OCI-LY1 (cell line): Measurements from ENCODE around the gene CYYR1.

ENCODE experiments used
- EZH2 ChIP-seq: fragments of 200-600 bp; sonication (generic), shearing (Covaris generic); IDR thresholded peaks from 2 replicates; pipeline ENCODE4 v1.8.0; 2017; ENCODE audit warnings: borderline replicate concordance, mixed run types, mild to moderate bottlenecking, antibody characterized with exemption, low read length, moderate library complexity, mixed read lengths
- TF ChIP-seq, protein P1 (sequence below): fragments of 200-600 bp; sonication (generic), shearing (Covaris generic); IDR thresholded peaks from 2 replicates; pipeline ENCODE4 v1.5.1; 2017; ENCODE audit warnings: mild to moderate bottlenecking, antibody characterized with exemption, low read length, moderate library complexity, mixed read lengths

DNA sequence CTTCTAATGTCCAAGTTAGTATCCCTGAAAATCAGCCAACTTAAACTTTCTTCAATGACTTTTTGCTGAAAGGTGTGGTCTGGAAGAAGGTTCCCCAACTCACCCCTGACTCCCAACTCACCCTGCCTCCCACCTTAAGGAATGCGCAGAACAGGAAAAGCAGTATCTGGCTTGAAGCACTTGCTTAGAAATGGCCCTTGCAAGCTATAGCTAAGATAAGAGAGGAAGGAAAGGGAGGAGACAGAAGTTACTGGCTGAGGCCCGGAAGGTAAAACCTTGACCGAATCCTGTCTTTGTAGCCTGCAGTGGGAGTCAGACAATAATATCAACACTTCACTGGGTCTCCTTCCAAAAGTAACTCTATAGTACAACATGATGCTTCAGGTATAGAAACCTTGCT is 2.9 kb downstream of the CYYR1 start:
- TF ChIP-seq, protein P1, sequence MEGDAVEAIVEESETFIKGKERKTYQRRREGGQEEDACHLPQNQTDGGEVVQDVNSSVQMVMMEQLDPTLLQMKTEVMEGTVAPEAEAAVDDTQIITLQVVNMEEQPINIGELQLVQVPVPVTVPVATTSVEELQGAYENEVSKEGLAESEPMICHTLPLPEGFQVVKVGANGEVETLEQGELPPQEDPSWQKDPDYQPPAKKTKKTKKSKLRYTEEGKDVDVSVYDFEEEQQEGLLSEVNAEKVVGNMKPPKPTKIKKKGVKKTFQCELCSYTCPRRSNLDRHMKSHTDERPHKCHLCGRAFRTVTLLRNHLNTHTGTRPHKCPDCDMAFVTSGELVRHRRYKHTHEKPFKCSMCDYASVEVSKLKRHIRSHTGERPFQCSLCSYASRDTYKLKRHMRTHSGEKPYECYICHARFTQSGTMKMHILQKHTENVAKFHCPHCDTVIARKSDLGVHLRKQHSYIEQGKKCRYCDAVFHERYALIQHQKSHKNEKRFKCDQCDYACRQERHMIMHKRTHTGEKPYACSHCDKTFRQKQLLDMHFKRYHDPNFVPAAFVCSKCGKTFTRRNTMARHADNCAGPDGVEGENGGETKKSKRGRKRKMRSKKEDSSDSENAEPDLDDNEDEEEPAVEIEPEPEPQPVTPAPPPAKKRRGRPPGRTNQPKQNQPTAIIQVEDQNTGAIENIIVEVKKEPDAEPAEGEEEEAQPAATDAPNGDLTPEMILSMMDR = no peak
- no peak for TF ChIP-seq EZH2
